ENCODE measurements around the gene TEK.

- TF ChIP-seq FOXP4 (CRISPR knock-in tag; IDR thresholded peaks at IDR 0.05; ENCODE audit: borderline replicate concordance) (no peak), ELK1 (CRISPR knock-in tag; IDR thresholded peaks at IDR 0.05) (no peak), EZH2 (IDR thresholded peaks at IDR 0.05; ENCODE audit: borderline replicate concordance, low read depth, low read length) (no peak), FOXA1 (IDR thresholded peaks at IDR 0.05; ENCODE audit: borderline replicate concordance) (no peak), ILK (tag; IDR thresholded peaks at IDR 0.05; ENCODE audit: borderline replicate concordance, low read depth) (no peak)
Measured at GRCh38 chr9:27206041-27206440, 97.0 kb downstream of the TEK start.
